Activated CD4-positive, alpha-beta T cell treated with anti-CD3 and anti-CD28 coated beads for 4 hours (primary cell): ENCODE measurements around the gene CD2AP.
"Not testable (repeated sequence)": the region's sequence is repeated elsewhere in the genome, so short reads cannot be mapped to it uniquely, and the experiment has no call there.

Source experiments
- DNase-seq, 2 donors: peaks; one replicate each; pipeline ENCODE4 v3.0.0-alpha.2; 2020

CD2AP gene

DNA sequence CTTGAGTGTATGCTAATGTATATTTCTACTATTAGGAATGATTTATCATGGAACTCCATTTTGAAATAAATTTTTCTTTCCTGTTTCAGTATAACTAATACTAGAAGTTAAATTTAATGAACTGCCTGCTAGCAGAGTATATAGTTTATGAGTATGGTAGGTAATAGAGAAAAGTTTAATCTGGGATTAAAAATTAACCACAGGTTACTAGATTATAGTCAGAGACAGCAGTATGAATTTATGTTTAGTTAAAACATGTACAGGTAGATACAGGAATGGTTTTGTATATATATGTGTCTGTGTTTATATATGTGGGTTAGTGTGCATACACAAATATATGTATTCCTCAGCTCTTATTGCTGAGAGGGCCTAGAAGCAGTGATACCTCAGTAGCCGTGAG lies 32.3 kb downstream of the CD2AP start:
- DNase-seq, result no peak

DNA sequence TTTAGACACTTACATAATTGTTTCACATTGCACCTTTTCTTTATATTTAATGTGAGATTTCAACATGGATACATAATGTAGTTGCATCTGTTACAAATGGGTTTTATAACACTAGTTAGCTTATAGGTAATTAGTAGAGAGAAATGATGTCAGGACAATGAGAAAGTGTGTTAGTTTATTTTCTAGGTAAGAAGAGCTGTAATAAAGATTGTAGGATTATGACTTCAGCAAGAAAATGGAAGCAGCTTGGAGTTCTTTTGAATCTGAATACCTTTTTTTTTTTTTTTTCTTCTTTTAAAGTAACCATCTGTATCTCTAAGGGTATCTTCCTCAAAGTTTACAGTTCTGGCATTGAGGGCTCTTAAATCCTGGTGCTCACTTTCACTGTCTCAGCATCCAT lies 35.3 kb downstream of the CD2AP start:
- DNase-seq, result no peak

DNA sequence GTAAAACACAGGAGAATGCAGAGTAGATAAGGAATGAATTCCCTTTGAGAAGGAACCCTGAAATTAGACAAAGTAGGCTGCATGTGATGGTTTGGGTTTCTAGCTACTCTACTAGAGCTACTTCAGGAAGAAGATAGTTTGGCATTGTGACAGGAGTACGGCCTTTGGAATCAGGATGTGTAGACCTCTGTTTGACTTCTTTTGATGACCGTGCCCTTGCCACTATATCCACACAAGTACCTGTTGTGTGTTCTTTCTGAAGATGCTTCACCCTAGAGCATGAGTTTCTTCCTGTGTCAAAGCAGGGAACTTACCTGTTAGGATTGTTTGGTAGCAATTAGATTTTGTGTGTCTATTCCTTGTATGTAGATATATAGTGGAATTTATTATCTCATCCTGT lies 41.7 kb downstream of the CD2AP start:
- DNase-seq, result no peak

DNA sequence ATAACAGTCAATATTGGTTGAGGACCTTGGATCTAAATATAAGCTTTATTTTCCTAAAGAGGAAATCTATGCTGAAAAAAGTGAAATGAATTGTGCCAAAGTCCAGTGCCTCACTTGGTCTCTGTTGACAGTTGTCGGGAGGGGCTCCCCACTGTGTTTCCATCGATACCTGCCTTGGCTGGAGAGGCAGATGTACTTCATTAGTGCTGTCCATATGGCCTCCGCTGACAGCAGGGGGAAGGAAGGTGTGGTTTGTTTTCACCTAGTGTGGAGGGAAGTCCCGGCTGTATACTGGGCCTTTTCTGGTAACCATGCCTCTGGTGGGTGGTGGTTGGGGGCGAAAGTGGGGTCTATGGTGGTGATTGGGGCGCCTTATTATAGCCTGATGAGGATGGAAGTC lies 42.7 kb downstream of the CD2AP start:
- DNase-seq, result no peak

DNA sequence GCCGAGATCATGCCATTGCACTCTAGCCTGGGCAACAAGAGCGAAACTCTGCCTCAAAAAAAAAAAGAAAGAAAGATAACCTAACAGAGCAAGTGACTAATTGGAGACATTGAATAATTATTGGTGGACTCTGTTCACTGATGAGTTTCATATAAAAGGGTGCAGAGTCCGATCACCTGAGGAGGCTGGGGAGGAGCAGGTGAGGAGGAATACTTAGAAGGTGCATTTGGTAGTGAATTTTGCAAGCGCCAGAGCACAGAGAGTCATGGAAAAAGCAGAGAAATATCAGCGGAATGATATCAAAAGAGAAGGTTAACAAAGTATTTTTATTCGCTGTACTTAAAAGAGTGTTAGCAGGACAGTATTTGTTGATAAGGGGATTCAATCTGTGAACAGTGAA lies 44.4 kb downstream of the CD2AP start:
- no peak for DNase-seq

DNA sequence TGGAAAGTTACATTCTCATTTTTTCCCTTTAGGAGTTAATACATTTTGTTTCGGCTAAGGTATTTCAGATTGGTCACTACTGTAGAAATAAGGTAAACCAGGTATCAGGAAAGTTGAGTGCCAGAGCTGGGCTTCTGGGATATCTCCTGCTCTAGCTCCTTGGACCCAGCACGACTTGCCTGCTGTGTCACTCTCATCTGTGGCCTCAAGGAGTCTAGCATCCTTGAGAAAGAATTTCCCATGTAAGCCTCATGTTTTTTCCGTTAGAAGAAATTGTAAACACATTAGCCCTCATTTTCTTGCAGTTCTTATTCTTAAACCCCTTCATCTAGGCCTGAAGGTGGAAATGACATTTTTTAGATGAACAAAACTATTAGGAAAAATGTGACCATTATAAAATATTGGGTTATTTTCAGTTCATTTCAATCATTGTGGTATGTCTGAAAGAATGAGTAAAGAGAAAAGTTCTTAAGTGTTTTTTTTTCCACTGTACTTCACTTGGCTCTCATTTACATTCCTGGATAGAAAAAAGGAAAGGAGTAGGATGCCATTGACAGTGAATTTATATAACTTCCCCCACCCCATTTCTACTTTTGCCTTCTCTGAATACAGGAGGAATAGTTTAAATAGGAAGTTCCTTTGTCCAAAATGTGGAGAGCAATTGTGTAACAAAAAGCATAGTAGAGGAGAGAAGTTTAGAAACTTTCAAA lies 46.7 kb downstream of the CD2AP start:
- DNase-seq, result no peak

DNA sequence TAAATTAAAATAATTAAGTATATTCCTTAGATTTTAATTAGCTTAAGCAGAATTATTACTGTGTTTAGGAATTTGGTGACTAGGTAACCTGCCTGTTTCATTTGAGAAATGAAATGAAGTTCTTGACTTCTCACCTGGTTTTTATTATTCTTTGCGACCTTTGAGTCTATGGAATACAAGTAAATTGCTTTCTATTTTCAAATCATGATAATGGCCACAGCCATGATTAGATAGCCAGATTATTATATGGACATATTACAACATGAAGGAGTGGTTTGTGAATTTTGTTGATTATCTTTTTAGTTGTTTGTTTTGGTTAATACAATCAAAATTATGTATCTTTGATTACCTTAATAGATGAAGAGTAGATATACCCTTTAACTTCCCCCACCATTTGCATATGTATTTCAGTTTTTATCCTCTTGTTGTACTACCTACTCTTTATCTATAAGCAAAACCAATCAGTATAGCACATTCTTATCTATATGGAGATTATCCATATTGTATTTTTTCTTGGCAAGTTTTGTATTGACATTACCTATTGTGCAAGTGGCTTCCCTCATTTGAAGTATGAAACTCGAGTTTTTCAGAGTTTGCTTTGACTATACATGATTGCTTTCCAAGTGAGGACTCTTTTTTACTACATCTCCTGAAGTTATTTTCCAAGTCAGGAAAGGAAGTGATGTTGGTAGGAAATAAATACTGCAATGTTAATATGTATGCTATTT lies 47.9 kb downstream of the CD2AP start:
- DNase-seq, result no peak

DNA sequence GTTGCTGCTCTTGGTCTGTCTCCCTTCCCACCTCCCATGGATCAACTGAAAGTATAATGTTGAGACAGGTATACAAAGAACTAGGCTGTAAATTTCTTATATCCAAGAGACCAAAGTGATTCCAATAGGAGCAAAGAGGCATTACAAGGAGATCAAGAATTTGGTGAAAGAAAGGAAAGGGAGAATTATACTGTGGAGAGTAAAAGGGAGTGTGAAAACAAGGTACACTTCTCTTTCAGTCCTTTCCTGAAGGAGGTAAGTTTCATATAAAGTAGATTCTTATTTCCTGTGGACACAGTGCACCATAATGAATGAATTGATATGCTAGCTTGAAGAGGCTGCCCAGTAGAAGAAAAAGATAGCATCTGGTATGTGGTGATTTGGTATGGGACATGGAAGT lies 49.7 kb downstream of the CD2AP start:
- DNase-seq, result no peak

DNA sequence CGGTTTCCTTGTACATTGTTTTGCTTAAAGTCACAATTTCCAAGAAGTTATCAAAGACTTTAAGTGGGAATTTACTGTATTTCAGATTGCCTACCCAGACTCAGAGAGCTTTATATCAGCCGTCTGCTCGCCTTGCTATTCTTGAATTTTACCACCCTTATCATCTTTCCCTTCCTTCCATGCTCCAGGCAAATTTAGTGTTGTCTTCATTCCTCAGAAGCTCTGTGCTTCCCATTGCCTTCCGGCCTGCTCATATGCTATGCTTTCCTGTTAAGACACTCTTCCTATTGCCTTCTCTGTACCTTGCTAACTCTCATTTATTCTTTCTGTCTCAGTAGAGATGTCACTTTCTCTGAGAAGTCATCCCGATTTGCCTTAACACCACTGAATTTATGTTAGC lies 52.1 kb downstream of the CD2AP start:
- DNase-seq, result no peak

DNA sequence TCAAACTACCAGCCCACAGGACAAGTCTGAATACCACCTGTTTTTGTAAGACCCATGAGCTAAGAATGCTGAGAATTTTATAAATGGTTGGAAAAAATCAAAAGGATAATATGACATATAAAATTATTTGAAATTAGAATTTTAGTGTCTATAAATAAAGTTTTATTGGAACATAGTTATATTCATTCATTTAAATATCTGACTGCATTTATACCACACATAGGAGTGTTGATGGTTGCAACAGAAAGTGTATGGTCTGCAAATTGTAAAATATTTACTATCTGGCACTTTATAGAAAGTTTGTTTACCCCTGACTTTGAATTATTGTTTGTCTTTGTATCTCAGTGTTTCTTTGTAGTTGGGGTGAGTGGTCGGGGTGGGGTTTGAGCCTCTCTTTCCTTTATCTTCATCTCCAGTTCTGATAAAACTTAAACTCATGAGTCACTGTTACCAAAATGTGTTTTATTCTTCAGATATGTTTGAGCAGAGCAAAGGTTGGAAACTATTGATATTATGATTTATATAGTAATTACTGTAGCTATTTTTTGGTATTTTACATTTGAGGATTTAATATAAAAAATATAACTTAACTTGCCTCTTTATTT lies 55.5 kb downstream of the CD2AP start:
- no peak for DNase-seq

DNA sequence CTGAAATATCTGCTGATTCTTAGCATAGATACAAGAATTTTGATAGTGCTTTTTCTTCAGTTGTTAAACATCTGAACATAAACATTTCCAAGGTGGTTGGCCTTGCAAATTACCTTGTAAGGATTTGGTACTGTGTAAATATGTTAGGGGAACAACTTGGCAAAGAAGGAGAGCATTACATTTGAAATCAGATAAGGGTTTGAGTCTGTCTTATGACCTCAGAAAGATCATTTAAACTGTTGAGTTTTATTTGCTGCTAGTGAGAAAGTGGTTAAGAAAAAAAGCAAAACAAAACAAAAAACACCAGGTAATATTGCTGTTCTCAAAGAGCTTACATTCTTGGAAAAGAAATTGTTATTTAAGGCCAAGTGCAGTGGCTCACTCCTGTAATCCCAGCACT lies 56.5 kb downstream of the CD2AP start:
- DNase-seq, result no peak

DNA sequence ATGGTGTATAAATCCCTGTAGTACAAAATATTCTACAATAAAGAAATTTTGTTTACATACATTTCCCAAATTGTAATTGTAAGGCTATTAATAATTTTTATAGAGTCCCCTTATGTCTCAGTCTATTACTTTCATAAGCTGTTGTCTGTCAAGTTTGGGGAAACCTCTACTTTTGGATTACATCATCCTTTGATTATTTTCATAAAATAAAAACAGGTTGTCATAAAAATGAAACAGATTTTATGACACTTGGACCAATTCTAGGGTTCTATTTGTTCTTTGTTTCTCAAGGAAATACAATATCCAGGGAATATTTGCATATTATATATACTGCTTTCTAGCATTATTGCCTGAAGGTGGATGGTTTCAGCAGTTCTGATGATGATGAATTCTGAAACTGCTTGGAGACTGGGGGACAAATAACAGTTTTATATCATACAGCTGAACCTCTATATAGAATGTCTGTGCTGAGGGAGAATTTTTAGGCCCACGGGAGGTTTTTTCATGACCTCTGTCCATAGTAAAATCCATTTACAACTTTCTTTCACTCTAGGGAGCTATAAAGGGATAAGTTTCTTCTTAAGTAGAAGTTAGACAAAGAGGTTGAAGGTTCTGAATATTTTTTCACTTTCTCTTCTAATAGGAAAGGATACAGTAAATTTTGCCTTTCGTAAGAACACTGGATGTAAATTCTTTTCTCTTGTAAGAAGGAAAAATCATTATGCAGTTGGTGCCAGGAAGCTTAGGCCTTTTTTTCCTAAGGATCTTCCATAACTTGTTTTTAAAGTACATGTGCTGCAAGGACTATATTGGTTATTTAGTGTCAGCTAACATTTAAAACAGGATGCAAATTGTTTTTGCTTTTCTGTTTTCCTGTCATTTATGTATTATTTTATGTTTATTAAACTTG lies 58.0 kb downstream of the CD2AP start:
- DNase-seq, result no peak

DNA sequence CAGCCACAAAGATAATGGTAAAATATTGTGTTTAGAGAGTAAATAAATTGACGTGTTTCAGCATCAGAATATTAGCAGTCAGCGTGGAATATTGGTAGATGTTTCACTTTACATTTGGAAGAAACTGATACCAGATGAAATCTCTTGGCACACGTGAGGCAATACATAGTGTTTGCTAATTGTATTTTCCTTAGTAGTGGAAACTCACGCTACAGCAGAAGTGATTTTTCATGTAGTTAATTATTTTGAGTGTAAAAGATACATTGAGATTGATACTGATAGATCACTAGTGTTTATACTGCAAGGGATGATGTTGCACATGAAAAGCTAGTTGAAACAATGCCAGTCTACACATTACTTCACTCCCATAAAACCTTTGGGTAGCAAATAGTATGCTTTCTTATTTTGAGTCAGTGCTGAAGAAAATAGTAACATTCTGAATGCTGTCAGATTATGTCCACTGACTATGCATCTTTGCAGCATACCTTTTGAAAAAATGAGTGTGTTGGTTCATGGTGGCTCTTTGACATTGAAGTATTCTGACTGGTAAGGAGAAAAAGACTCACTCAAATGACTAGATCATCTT lies 59.3 kb downstream of the CD2AP start:
- no peak for DNase-seq

DNA sequence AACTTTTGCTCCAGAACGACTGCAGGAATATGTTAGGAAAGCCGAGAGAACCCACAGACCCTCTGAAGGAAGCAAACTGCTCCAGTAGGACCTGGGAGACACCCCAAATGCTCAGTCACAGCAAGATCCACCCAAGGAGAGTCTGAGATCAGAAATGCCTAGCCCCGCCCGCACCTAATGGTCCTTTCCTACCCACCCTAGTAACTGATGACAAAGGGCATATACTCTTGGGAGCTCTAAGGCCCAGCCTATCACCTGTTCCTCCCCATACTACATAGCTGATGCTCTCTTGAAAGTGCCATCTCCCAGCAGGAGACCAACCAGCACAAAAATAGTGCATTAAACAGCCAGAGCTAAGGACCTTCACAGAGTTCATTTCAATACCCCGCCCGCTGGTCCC lies 67.6 kb downstream of the CD2AP start:
- DNase-seq, result no peak

DNA sequence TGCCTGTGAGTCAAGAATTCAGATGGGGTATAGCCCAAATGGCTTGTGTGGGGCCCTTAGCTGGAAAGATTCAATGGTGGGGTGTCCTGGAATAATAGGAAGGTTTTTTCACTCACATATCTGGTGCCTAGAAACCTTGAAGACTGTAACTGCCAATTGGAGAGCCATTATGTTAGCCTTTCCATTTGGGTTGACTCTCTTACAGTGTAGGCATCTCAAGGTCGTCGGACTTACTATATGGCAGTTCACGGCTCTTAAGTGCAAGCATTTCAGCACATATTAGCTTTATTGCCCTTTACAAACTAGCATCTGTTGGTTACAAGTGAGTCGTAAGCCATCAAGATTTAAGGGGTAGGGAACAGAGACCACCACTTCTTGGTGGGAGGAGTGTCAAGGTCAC lies 74.1 kb downstream of the CD2AP start:
- no peak for DNase-seq

DNA sequence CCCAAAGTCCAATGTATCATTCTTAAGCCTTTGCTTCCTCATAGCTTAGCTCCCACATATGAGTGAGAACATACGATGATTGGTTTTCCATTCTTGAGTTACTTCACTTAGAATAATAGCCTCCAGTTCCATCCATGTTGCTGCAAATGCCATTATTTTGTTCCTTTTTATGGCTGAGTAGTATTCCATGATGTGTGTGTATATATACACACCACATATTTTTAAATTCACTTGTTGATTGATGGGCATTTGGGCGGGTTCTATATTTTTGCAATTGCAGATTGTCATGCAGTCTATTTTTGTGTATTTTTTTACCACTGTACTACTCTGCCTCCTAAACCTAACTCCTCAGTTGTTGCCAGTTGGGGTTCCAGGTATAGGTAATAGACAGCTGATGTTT lies 74.7 kb downstream of the CD2AP start:
- no peak for DNase-seq

DNA sequence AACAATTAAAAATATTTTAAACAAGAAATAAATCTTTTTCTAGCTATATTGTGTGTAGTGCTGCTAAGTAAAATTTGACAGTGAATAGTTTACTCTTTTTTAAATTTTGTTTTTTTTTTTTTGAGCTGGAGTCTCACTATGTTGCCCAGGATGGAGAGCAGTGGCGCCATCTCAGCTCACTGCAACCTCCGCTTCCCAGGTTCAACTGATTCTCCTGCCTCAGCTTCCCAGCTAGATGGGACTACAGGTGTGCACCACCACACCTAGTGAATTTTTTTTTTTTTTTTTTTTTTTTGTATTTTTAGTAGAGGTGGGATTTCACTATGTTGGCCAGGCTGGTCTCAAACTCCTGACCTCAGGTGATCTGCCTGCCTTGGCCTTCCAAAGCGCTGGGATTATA lies 75.7 kb downstream of the CD2AP start:
- DNase-seq, result not testable (repeated sequence)

DNA sequence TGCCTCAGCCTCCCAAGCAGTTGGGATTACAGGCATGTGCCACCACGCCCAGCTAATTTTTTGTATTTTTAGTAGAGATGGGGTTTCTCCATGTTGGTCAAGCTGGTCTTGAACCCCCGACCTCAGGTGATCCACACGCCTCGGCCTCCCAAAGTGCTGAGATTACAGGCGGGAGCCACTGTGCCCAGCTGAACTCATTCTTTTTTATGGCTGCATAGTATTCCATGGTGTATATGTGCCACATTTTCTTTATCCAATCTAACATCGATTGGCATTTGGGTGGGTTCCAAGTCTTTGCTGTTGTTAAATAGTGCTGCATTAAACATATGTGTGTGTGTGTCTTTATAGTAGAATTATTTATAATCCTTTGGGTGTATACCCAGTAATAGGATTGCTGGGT lies 78.9 kb downstream of the CD2AP start:
- not testable (repeated sequence) for DNase-seq

DNA sequence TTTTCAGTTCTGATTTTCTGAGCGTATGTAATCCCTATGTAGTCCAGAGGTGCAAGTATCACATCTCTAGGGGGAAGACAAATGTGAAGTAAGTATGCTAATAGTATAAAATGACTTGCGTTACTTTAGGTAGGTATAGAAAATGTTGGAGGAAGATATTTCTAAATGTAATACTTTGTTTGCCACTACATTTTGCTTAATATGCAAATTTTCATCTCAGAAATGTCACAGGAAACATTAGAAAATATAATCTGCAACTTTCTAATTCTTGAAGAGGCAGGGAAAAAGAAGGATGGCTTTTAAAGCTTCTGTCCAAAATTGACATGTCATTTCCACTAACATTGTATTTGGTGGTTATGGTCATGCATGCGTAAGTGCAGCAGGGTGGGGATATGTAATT lies 85.6 kb downstream of the CD2AP start:
- no peak for DNase-seq

DNA sequence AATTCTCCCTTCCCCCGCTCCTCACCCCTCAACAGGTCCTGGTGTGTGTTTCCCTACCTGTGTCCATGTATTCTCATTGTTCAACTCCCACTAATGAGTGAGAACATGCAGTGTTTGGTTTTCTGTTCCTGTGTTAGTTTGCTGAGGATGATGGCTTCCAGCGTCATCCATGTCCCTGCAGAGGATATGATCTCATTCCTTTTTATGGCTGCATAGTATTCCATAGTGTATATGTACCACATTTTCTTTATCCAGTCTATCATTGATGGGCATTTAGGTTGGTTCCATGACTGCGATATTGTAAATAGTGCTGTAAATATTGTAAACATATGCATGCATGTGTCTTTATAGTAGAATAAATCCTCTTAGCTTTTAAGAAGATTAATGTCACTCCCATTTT lies 89.0 kb downstream of the CD2AP start:
- not testable (repeated sequence) for DNase-seq

DNA sequence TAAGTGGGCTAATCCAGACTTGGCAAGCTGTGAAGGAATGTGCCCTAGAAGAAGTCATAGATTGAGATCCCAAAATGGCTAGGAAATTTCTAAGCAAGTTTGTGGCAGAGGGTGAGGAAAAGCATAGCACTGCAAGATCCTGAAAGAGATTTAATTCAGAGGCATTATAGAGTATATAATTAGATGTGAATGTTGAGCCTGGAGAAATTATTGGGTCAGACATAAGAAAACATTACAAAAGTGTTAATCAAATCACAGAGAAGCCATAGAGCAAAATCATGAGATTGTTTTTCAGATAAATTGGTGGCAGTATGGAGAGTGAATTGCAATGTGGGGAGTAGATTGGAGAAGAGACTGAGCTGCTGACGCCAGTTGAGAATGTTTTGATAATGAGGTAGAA lies 90.0 kb downstream of the CD2AP start:
- no peak for DNase-seq

DNA sequence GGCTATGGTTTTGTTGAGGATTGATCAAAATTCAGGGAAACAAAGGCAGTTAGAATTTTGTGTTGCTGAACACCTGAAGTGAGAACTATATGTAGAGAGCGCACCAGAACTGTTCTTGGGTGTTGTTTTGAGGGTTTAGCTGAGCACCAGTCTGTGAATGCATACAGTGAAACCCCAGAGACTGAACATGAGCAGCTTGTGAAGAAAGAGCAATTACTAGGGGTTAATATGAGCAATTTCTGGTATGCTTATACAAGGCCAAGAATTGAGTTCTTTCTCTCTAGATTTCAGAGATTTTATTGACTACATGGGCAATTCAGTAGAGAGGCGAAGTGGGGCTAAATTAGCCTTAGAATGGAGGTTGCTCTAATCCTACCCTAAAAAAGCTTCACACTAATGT lies 93.9 kb downstream of the CD2AP start:
- no peak for DNase-seq

DNA sequence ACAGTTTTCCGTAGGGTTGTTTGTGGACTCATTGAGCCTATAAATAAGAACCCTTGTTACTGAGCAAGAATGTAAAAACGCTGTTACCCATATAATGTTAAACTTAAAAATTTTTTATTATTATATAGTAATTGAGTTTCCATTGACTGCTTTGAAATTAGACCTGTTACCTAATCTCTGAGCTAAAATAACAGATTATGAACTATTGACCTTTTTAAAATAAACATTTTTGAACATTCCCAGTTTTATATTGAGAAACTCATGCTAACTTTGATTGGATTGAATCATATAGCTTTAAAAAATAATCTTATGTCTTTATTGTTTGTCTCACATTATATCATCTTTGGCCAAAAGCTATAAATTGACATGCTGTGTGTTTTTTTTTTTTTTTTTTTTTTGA lies 95.5 kb downstream of the CD2AP start:
- no peak for DNase-seq
